SK-N-SH treated with all-trans-retinoic acid at 6 μM for 48 hours (cell line): ENCODE measurements around the gene OXTR.

Experiments used
- ARNTL ChIP-seq: fragments of 450-650 bp; formaldehyde crosslinking; IDR thresholded peaks from 2 replicates; pipeline ENCODE4 v1.5.0; 2020; ENCODE audit warnings: low read depth, mild to moderate bottlenecking, moderate library complexity, borderline replicate concordance
- CREB5 ChIP-seq: fragments of 250-450 bp; sonication (Bioruptor Pico); IDR thresholded peaks from 2 replicates; pipeline ENCODE4 v1.5.1; 2020; ENCODE audit warnings: low read depth, mild to moderate bottlenecking, moderate library complexity
- CSDC2 ChIP-seq: fragments of 250-450 bp; sonication (Bioruptor Pico); IDR thresholded peaks from 2 replicates; pipeline ENCODE4 v1.5.0; 2020; ENCODE audit warnings: mild to moderate bottlenecking, moderate library complexity
- ESRRG ChIP-seq: fragments of 250-450 bp; sonication (Bioruptor Pico); IDR thresholded peaks from 2 replicates; pipeline ENCODE4 v1.6.1; 2021; ENCODE audit warnings: mild to moderate bottlenecking
- GLIS3 ChIP-seq: fragments of 250-450 bp; sonication (Bioruptor Pico); IDR thresholded peaks from 2 replicates; pipeline ENCODE4 v1.5.0; 2020; ENCODE audit warnings: mild to moderate bottlenecking, moderate library complexity
- ISL1 ChIP-seq: fragments of 250-450 bp; sonication (Bioruptor Pico); IDR thresholded peaks from 2 replicates; pipeline ENCODE4 v2.1.2; 2022; ENCODE audit warnings: mild to moderate bottlenecking, moderate library complexity
- PATZ1 ChIP-seq: fragments of 250-450 bp; sonication (Bioruptor Pico); IDR thresholded peaks from 2 replicates; pipeline ENCODE4 v1.8.0; 2020; ENCODE audit warnings: mild to moderate bottlenecking, moderate library complexity, borderline replicate concordance
- ZFP30 ChIP-seq: fragments of 450-650 bp; formaldehyde crosslinking; IDR thresholded peaks from 2 replicates; pipeline ENCODE4 v1.5.0; 2022; ENCODE audit warnings: mild to moderate bottlenecking, moderate library complexity

- TF ChIP-seq PATZ1 (CRISPR knock-in tag) (no peak), ISL1 (CRISPR knock-in tag) (no peak), ZFP30 (no peak), GLIS3 (CRISPR knock-in tag) (no peak), CREB5 (no peak), CSDC2 (CRISPR knock-in tag) (no peak), ARNTL (CRISPR knock-in tag) (no peak), ESRRG (no peak)
These were observed 12.7 kb downstream of the OXTR start for GRCh38 chr3:8756671-8757070.
